Heart left ventricle (tissue), 13 donors: Measurements from ENCODE around the gene CLEC16A.

Source experiments
- POLR2A ChIP-seq, 2 donors: fragments of 450-650 bp; IDR thresholded peaks; one replicate each; pipeline ENCODE4 v1.6.1; 2017; ENCODE audit warnings: antibody characterized with exemption in 2 of 2, mild to moderate bottlenecking in 2 of 2, moderate library complexity in 2 of 2
- TF ChIP-seq, protein P1 (sequence below), 12 donors: fragments of 200-600 bp; sonication (generic) in 4 of 12; IDR thresholded peaks; one replicate each; pipeline versions ENCODE4 v1.5.0 to v1.8.0; 2018 to 2022; ENCODE audit warnings: antibody characterized with exemption in 12 of 12, mild to moderate bottlenecking in 5 of 12
- donor health status: ischemic (EF 13 %, LVEDD 7.1; RV severe dilation, severe dysfunction).
- donor health status: DM: no; HTN: yes; CAD: no.
- donor health status: DM: no; HTN: no; CAD: no.
- donor health status: ischemic (EF 25% LVEDD 6.9; RV normal size, moderate dysfunction).
- donor health status: ischemic (EF 25% LVEDD 5.7; RV mildly dilated, moderate dysfunction).
- donor health status: ischemic (EF 35%, LVEDD 5.7; RV mildly dilated, moderate dysfunction).
- donor health status: nonischemic (EF 11% LVEDD 7.7; RV severe dilation, severe dysfunction).
- donor health status: DM: yes; HTN: yes; CAD: no.
- donor health status: PGD.
- donor health status: ischemic (EF 29% LVEDD 5.4; RV normal size, mild dysfunction).
- donor health status: nonischemic (EF 23%, LVEDD 6.1; RV moderate dilation, normal function).

DNA sequence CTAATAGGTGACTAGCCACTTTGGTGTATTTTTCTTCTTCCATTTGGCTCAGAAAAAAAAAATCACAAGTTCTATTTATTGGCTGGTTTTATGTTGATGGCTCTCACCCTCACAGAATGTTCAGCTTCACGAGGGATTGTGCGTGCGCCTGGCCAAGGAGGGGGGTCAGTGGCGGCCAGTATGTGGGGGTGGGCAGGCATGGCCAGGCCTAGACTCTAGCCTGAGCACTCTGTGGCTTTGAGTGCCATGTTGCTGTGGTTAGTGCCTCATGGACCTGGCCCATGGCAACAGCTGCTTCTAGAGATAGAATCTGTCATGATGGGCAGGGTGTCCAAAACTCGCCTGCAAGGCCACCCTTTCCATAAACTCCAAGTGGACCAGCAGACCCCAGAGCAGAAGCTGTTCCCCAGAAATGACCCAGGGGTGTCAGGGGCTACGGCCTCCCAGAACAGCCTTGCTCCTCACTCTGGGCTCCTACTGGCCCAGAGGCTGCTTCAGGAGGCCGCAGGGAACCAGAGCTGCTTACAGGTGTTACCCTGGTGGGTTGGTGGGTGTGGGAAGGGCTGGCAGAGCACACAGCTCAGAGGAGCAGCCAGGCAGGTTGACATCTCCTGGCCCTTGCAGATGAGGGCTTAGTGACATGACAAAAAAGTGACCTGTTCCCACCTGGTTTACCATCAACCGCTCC, 186.8 kb downstream of the CLEC16A start:
- TF ChIP-seq, protein P1, sequence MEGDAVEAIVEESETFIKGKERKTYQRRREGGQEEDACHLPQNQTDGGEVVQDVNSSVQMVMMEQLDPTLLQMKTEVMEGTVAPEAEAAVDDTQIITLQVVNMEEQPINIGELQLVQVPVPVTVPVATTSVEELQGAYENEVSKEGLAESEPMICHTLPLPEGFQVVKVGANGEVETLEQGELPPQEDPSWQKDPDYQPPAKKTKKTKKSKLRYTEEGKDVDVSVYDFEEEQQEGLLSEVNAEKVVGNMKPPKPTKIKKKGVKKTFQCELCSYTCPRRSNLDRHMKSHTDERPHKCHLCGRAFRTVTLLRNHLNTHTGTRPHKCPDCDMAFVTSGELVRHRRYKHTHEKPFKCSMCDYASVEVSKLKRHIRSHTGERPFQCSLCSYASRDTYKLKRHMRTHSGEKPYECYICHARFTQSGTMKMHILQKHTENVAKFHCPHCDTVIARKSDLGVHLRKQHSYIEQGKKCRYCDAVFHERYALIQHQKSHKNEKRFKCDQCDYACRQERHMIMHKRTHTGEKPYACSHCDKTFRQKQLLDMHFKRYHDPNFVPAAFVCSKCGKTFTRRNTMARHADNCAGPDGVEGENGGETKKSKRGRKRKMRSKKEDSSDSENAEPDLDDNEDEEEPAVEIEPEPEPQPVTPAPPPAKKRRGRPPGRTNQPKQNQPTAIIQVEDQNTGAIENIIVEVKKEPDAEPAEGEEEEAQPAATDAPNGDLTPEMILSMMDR (IDR thresholded peaks at IDR 0.05): no peak
- TF ChIP-seq POLR2A (IDR thresholded peaks at IDR 0.05): no peak
